ENCODE data around the gene CRABP1. TPM values are rescaled to one million over a fixed set of nuclear protein-coding genes. Genes with fewer than 3 reads are reported as not detected.
A peak's percentile ranks its signal among the peaks of the same experiment; 100 is the strongest.

The CRABP1 gene
- total RNA-seq, 4 donors from 2014 or later = 0.84 to 8.9 (median 2.0) TPM; not detected in 1

DNA sequence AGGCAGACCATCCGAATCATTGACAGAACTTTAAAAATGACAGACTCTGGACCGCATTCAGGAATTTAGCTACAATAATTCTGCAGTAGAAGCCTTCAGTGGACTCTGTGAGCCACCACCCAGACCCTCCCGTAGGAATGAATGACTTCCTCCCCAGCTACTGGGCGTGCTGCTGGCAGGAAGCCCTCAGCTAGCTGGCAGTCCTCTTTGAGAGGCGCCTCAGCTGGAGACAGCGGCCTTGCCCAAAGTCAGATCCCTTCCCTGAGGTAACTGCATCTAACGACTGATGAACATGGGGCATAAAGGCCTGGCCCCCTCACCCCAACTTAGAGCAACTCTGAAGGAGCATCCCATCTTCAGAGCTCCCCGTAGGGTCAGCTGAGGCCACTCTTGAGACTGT is 25.8 kb downstream of the CRABP1 start:
- H3K4me3 ChIP-seq (ENCODE audit: low read depth, poor library complexity, severe bottlenecking) = no peak overlapping the region
- 26 to 38% methylated on average over 8 of the region's 8 CpGs for WGBS, 2 donors
- TF ChIP-seq POLR2A (IDR thresholded peaks at IDR 0.05) = no peak
- TF ChIP-seq, protein P1, sequence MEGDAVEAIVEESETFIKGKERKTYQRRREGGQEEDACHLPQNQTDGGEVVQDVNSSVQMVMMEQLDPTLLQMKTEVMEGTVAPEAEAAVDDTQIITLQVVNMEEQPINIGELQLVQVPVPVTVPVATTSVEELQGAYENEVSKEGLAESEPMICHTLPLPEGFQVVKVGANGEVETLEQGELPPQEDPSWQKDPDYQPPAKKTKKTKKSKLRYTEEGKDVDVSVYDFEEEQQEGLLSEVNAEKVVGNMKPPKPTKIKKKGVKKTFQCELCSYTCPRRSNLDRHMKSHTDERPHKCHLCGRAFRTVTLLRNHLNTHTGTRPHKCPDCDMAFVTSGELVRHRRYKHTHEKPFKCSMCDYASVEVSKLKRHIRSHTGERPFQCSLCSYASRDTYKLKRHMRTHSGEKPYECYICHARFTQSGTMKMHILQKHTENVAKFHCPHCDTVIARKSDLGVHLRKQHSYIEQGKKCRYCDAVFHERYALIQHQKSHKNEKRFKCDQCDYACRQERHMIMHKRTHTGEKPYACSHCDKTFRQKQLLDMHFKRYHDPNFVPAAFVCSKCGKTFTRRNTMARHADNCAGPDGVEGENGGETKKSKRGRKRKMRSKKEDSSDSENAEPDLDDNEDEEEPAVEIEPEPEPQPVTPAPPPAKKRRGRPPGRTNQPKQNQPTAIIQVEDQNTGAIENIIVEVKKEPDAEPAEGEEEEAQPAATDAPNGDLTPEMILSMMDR (IDR thresholded peaks at IDR 0.05) = no peak
- DNase-seq (ENCODE audit: low spot score in 2 of 2) = peak in 1 of 2 donors; percentile 85
- intact Hi-C loops (cut with DNase I; ENCODE audit: low total_unique reads) = no loop called here

DNA sequence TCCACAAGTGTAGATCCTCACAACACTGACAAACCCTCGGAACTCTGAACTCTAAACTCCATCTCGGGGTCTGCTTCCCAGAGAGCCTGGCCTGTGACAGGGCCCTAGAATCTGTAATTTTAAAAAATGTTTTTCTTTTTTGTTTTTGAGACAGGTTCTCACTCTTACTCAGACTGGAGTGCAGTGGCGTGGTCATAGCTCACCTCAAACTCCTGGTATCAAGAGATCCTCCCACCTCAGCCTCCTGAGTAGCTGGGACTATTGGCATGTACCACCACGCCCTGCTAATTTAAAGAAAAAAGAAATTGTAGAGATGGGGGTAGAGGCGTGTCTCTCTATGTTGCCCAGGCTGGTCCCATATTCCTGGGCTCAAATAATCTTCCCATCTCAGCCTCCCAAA is 26.2 kb downstream of the CRABP1 start:
- WGBS, 2 donors = 84 to 88% methylated on average over 5 of the region's 5 CpGs
- no peak overlapping the region for H3K4me3 ChIP-seq (ENCODE audit: low read depth, poor library complexity, severe bottlenecking)
- TF ChIP-seq, protein P1 (IDR thresholded peaks at IDR 0.05) = no peak
- TF ChIP-seq POLR2A (IDR thresholded peaks at IDR 0.05) = no peak
- intact Hi-C loops (cut with DNase I; ENCODE audit: low total_unique reads) = no loop called here
- DNase-seq (ENCODE audit: low spot score in 2 of 2) = peak in 1 of 2 donors; percentile 5

DNA sequence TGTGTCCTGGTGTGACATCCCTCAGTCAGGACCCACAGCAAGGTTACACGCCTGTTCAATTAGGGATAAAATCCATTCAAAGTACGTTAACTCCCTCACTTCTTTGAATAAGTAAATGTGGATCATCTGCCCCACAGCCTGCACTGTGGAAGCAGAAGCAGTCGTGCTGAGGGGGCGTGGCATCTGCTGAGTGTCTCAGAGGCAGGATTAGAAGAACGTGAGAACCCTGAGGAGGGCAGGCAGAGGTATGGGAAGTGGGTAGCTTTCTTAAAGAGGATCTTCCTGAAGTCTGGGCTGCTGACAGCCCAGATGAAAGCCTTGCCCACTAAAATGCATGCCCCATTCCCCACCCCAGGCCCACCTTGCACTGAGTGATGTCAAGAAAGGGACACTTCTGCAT is 28.5 kb downstream of the CRABP1 start:
- peak in 1 of 2 donors; percentile 59 for DNase-seq (ENCODE audit: low spot score in 2 of 2)
- H3K4me3 ChIP-seq (ENCODE audit: low read depth, poor library complexity, severe bottlenecking) = no peak overlapping the region
- 25 to 36% methylated on average over 5 of the region's 5 CpGs for WGBS, 2 donors
- intact Hi-C loops (cut with DNase I; ENCODE audit: low total_unique reads) = no loop called here
- TF ChIP-seq, protein P1 (IDR thresholded peaks at IDR 0.05) = no peak
- TF ChIP-seq POLR2A (IDR thresholded peaks at IDR 0.05) = no peak

GRCh38 chr15:78369161-78369560 is 29.0 kb downstream of the CRABP1 start:
- TF ChIP-seq POLR2A (IDR thresholded peaks at IDR 0.05) = no peak
- TF ChIP-seq, protein P1 (IDR thresholded peaks at IDR 0.05) = no peak
- 70% methylated on average over 3 of the region's 3 CpGs for WGBS, 2 donors
- intact Hi-C loops (cut with DNase I; ENCODE audit: low total_unique reads) = no loop called here
- H3K4me3 ChIP-seq (ENCODE audit: low read depth, poor library complexity, severe bottlenecking) = no peak overlapping the region
- DNase-seq (ENCODE audit: low spot score in 2 of 2) = peak in 1 of 2 donors; percentile 18

- intact Hi-C loops (cut with DNase I; ENCODE audit: low total_unique reads) = no loop called here
- TF ChIP-seq, protein P1 (IDR thresholded peaks at IDR 0.05) = no peak
- TF ChIP-seq POLR2A (IDR thresholded peaks at IDR 0.05) = no peak
- WGBS, 2 donors = 67 to 69% methylated on average over 6 of the region's 6 CpGs
- no peak overlapping the region for H3K4me3 ChIP-seq (ENCODE audit: low read depth, poor library complexity, severe bottlenecking)
- peak in 1 of 2 donors; percentile 69 for DNase-seq (ENCODE audit: low spot score in 2 of 2)
Observed at GRCh38 chr15:78370013-78370412, 29.9 kb downstream of the CRABP1 start.

DNA sequence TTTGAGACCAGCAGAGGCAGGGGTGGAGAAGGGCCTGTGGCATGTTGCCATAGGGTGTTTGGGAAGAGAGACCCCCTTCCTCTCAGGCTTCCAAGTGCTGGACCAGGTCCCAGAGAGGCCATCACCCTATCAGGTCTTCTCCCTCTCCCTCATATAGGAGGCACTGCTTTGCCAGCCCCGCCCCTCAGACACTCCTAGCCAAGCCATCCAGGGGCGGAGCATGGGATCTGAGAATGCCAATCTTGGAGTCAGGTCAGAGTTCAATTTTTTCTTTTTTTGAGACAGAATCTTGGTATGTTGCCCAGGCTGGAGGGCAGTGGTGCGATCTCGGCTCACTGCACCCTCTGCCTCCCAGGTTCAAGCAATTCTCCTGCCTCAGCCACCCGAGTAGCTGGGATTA is 32.7 kb downstream of the CRABP1 start:
- WGBS, 2 donors = 73 to 77% methylated on average over 5 of the region's 5 CpGs
- no peak overlapping the region for H3K4me3 ChIP-seq (ENCODE audit: low read depth, poor library complexity, severe bottlenecking)
- TF ChIP-seq, protein P1 (IDR thresholded peaks at IDR 0.05) = no peak
- TF ChIP-seq POLR2A (IDR thresholded peaks at IDR 0.05) = no peak
- peak in 1 of 2 donors; percentile 32 for DNase-seq (ENCODE audit: low spot score in 2 of 2)
- intact Hi-C loops (cut with DNase I; ENCODE audit: low total_unique reads) = no loop called here

Measured in lower leg skin (tissue), 4 donors.